ENCODE measurements around the gene AAK1. TPM values are rescaled to one million over a fixed set of nuclear protein-coding genes. Genes with fewer than 3 reads are reported as not detected.
A peak's percentile ranks its signal among the peaks of the same experiment; 100 is the strongest.

The AAK1 gene
- total RNA-seq, 2 experiments from 2014 or later = 114 to 115 TPM

GRCh38 chr2:69642709-69643601 is 584 bp downstream of the AAK1 start:
- H3K27ac Mint-ChIP-seq = peak overlapping the region; percentile 96
- ChIA-PET POLR2A (interaction anchor here (0.6 to 2.9 kb wide), 13 partner anchors 10 to 82 kb away, joined by 3 to 21 read pairs (median 4); no protein-coding TSS in a partner anchor), CTCF (interaction anchor here (4.3 to 13.1 kb wide), 2 partner anchors 71 to 74 kb away, joined by 27 to 145 read pairs; no protein-coding TSS in a partner anchor)
- ATAC-seq = peak; percentile 27
- peak; percentile 76 for DNase-seq
- intact Hi-C loops (cut with micrococcal nuclease) = loop anchor here (5.0 kb wide), 2 partner anchors 61 to 81 kb away; no protein-coding TSS in a partner anchor
- TF ChIP-seq, protein P1, sequence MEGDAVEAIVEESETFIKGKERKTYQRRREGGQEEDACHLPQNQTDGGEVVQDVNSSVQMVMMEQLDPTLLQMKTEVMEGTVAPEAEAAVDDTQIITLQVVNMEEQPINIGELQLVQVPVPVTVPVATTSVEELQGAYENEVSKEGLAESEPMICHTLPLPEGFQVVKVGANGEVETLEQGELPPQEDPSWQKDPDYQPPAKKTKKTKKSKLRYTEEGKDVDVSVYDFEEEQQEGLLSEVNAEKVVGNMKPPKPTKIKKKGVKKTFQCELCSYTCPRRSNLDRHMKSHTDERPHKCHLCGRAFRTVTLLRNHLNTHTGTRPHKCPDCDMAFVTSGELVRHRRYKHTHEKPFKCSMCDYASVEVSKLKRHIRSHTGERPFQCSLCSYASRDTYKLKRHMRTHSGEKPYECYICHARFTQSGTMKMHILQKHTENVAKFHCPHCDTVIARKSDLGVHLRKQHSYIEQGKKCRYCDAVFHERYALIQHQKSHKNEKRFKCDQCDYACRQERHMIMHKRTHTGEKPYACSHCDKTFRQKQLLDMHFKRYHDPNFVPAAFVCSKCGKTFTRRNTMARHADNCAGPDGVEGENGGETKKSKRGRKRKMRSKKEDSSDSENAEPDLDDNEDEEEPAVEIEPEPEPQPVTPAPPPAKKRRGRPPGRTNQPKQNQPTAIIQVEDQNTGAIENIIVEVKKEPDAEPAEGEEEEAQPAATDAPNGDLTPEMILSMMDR (IDR thresholded peaks at IDR 0.05) = no peak
- peak overlapping the region; percentile 85 for H3K4me3 Mint-ChIP-seq
- peaks cover 6% of the 10 kb centered on the region for H3K9me3 Mint-ChIP-seq
- H3K36me3 Mint-ChIP-seq (ENCODE audit: low read depth) = peaks cover 55% of the 10 kb centered on the region
- peaks cover 55% of the 10 kb centered on the region for H3K4me1 Mint-ChIP-seq (ENCODE audit: low read depth)
- no peaks in the 10 kb centered on the region for H3K27me3 Mint-ChIP-seq

DNA sequence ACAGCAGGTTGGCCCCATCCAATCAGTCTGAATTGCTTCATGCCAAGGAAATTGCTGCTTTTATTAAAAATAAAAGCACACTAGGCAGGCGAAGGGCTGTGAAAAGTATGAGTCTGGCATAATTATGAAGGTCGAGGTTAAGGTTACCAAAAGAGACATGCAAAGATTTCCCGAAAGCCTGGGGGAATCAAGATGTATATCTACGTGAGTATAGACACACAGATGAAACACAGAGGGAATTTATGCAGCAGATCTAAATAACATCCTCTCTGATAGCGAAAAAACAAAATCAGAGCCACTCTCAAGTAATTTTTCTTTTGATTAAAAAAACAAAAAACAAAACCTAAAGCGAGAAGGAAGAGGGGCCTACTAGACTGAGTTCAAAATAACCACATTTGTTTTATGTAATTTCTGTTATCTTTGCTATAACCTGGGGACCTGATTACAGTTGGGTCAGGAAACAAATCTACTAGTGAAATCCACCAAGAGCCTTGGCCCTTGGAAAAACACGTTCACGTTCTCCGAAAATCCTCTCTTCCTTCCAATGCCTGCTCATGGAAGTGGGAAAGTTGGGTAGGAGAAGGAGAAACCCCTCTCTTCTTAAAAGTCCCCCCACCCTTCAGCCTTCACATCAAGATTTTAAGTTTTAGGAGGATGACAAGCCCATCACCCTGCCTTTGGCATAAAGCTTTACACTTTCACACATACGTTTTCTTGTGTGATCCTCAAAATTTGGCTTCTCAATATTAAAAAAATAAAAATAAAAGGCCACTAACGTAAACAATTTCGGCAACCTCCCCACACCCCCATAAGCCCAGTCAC is 1.4 kb downstream of the AAK1 start:
- Mint-ChIP-seq H3K9me3 (peaks cover 6% of the 10 kb centered on the region), H3K4me1 (ENCODE audit: low read depth) (peaks cover 61% of the 10 kb centered on the region), H3K27me3 (no peaks in the 10 kb centered on the region), H3K36me3 (ENCODE audit: low read depth) (peaks cover 63% of the 10 kb centered on the region), H3K4me3 (peak overlapping the region; percentile 85), H3K27ac (peak overlapping the region; percentile 96)
- TF ChIP-seq, protein P1 (IDR thresholded peaks at IDR 0.05) = no peak
- ATAC-seq (no peak), DNase-seq (no peak)
- POLR2A ChIA-PET = interaction anchor here (0.8 to 2.1 kb wide), 10 partner anchors 11 to 202 kb away, joined by 3 to 7 read pairs (median 5); no protein-coding TSS in a partner anchor
- intact Hi-C loops (cut with micrococcal nuclease) = loop anchor here (5.0 kb wide), 2 partner anchors 60 to 80 kb away; no protein-coding TSS in a partner anchor
- CTCF ChIA-PET = interaction anchor here (0.7 to 13.1 kb wide), 6 partner anchors 15 to 83 kb away, joined by 3 to 145 read pairs (median 6); no protein-coding TSS in a partner anchor

DNA sequence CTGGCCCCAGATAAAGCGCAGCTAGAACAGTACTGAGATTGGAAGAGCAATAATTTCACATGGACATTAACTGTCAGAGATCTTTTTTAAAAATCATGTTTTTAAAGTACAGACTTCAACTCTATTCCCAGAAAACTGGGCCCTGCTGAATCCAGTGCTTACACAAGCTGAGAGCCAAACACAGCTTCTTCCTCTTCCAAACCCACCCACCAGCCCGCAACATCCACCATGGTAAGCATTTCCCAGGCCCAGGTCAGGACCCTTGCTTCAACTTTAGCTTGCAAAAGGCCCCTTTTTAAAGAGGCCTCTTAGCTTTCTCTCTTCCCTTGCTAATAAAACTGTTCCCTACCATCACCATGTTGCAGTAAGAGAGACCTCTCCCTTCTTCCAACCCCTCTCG is 2.1 kb downstream of the AAK1 start:
- intact Hi-C loops (cut with micrococcal nuclease) = loop anchor here (5.0 kb wide), 2 partner anchors 59 to 79 kb away; no protein-coding TSS in a partner anchor
- ChIA-PET CTCF (interaction anchor here (0.7 to 13.1 kb wide), 7 partner anchors 10 to 83 kb away, joined by 3 to 145 read pairs (median 4); no protein-coding TSS in a partner anchor), POLR2A (interaction anchor here (0.8 to 2.1 kb wide), 9 partner anchors 10 to 202 kb away, joined by 3 to 6 read pairs (median 5); no protein-coding TSS in a partner anchor)
- no peak for ATAC-seq
- H3K27me3 Mint-ChIP-seq = no peaks in the 10 kb centered on the region
- H3K9me3 Mint-ChIP-seq = no peaks in the 10 kb centered on the region
- peaks cover 57% of the 10 kb centered on the region for H3K4me1 Mint-ChIP-seq (ENCODE audit: low read depth)
- H3K36me3 Mint-ChIP-seq (ENCODE audit: low read depth) = peaks cover 61% of the 10 kb centered on the region
- peak overlapping the region; percentile 85 for H3K4me3 Mint-ChIP-seq
- no peak for DNase-seq
- H3K27ac Mint-ChIP-seq = peak overlapping the region; percentile 96
- TF ChIP-seq, protein P1 (IDR thresholded peaks at IDR 0.05) = no peak

DNA sequence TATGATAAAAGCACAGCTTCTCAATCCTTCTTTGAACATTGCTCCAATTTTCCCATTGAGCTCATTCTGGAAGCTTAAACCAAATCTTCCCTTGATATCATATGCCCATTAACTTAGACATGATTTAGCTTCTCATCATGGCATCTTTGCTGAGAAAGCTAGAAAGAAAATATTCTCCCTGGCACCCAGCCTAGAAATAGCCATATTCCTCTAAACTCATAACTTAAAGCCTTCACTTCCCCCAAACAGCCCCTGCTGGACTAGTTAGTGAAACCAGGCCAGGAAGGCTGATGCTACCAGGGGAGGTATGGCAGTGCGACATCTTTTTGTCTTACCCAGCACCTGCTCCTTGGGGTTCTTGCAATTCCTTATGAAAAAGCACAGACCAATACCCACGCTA is 4.3 kb downstream of the AAK1 start:
- CTCF ChIA-PET = interaction anchor here (0.8 to 13.1 kb wide), 6 partner anchors 12 to 86 kb away, joined by 3 to 145 read pairs (median 7); no protein-coding TSS in a partner anchor
- H3K36me3 Mint-ChIP-seq (ENCODE audit: low read depth) = peaks cover 68% of the 10 kb centered on the region
- DNase-seq (no peak), ATAC-seq (no peak)
- H3K4me3 Mint-ChIP-seq = peak overlapping the region; percentile 85
- H3K27me3 Mint-ChIP-seq = no peaks in the 10 kb centered on the region
- peak overlapping the region; percentile 96 for H3K27ac Mint-ChIP-seq
- POLR2A ChIA-PET = interaction anchor here (0.8 to 1.5 kb wide), 6 partner anchors 11 to 74 kb away, joined by 3 to 6 read pairs (median 4); no protein-coding TSS in a partner anchor
- H3K4me1 Mint-ChIP-seq (ENCODE audit: low read depth) = peaks cover 53% of the 10 kb centered on the region
- intact Hi-C loops (cut with micrococcal nuclease) = no loop called here
- H3K9me3 Mint-ChIP-seq = peaks cover 2% of the 10 kb centered on the region
- TF ChIP-seq, protein P1 (IDR thresholded peaks at IDR 0.05) = no peak
